ENCODE data around the gene CNOT9.
A peak's percentile ranks its signal among the peaks of the same experiment; 100 is the strongest.
"Not testable (repeated sequence)": the region's sequence is repeated elsewhere in the genome, so short reads cannot be mapped to it uniquely, and the experiment has no call there.

Gene CNOT9

GRCh38 chr2:218568190-218569037 lies at the start of gene CNOT9, which contains the start of gene USP37:
Gene CNOT9, plus strand, starts transcription at chr2:218568839. Its CDS starts 116 bp downstream, at chr2:218568955.
Gene USP37, minus strand, starts transcription at chr2:218568351. Its CDS starts 9,698 bp downstream, at chr2:218558653.
- Histone ChIP-seq H3K4me2 (peak within 1 kb of the TSS; percentile 89), H3K27ac (peak within 1 kb of the TSS; percentile 99), H3K79me2 (ENCODE audit: insufficient read depth, low read depth) (peaks cover 77% of the 10 kb centered on the region), H2AFZ (ENCODE audit: low read depth) (peak within 1 kb of the TSS; percentile 89), H3K36me3 (ENCODE audit: insufficient read depth) (peaks cover 5% of the 10 kb centered on the region; the same call in 1 of the 2 replicates), H3K27me3 (ENCODE audit: insufficient read depth, low read depth) (no peaks in the 10 kb centered on the region), H3K9ac (peak within 1 kb of the TSS; percentile 99), H3K4me1 (ENCODE audit: low read depth, poor library complexity, severe bottlenecking) (peaks cover 47% of the 10 kb centered on the region), H3K4me3 (IDR thresholded peaks at IDR 0.05; ENCODE audit: insufficient read depth, low read depth, low read length) (peak within 1 kb of the TSS; percentile 95), H4K20me1 (ENCODE audit: insufficient read depth) (no peaks in the 10 kb centered on the region; the same call in none of the 2 replicates)
- no peak for TF ChIP-seq CTCF (conservative IDR thresholded peaks at IDR 0.05; ENCODE audit: low read depth, low read length)

GRCh38 chr2:218518876-218519275 lies 49.8 kb upstream of the CNOT9 start:
- Histone ChIP-seq H3K36me3 (ENCODE audit: insufficient read depth) (no peaks in the 10 kb centered on the region), H3K4me1 (ENCODE audit: low read depth, poor library complexity, severe bottlenecking) (peaks cover 58% of the 10 kb centered on the region)

GRCh38 chr2:218523651-218524050 lies 45.0 kb upstream of the CNOT9 start:
- no peak overlapping the region for H2AFZ ChIP-seq (ENCODE audit: low read depth)
- H3K27me3 ChIP-seq (ENCODE audit: insufficient read depth, low read depth): no peaks in the 10 kb centered on the region
- peaks cover 25% of the 10 kb centered on the region for H3K4me1 ChIP-seq (ENCODE audit: low read depth, poor library complexity, severe bottlenecking)
- no peaks in the 10 kb centered on the region for H4K20me1 ChIP-seq (ENCODE audit: insufficient read depth)
- H3K36me3 ChIP-seq (ENCODE audit: insufficient read depth): peaks cover 3% of the 10 kb centered on the region; the same call in 1 of the 2 replicates
- no peak overlapping the region for H3K27ac ChIP-seq
- no peak overlapping the region for H3K4me3 ChIP-seq (IDR thresholded peaks at IDR 0.05; ENCODE audit: insufficient read depth, low read depth, low read length)
- no peak overlapping the region for H3K4me2 ChIP-seq
- no peak for TF ChIP-seq CTCF (conservative IDR thresholded peaks at IDR 0.05; ENCODE audit: low read depth, low read length)
- no peak overlapping the region for H3K9ac ChIP-seq
- no peaks in the 10 kb centered on the region for H3K79me2 ChIP-seq (ENCODE audit: insufficient read depth, low read depth)

More at GRCh38 chr2:218518876-218519275, 49.8 kb upstream of the CNOT9 start:
- no peak for TF ChIP-seq CTCF (conservative IDR thresholded peaks at IDR 0.05; ENCODE audit: low read depth, low read length)
- Histone ChIP-seq H3K4me2 (peak overlapping the region; percentile 50), H2AFZ (ENCODE audit: low read depth) (no peak overlapping the region), H3K4me3 (IDR thresholded peaks at IDR 0.05; ENCODE audit: insufficient read depth, low read depth, low read length) (no peak overlapping the region), H3K27me3 (ENCODE audit: insufficient read depth, low read depth) (no peaks in the 10 kb centered on the region), H3K79me2 (ENCODE audit: insufficient read depth, low read depth) (peaks cover 11% of the 10 kb centered on the region; the same call in 1 of the 2 replicates), H3K9ac (no peak overlapping the region), H4K20me1 (ENCODE audit: insufficient read depth) (no peaks in the 10 kb centered on the region), H3K27ac (peak overlapping the region; percentile 49)

GRCh38 chr2:218528409-218528808 lies 40.2 kb upstream of the CNOT9 start:
- H3K27me3 ChIP-seq (ENCODE audit: insufficient read depth, low read depth); H3K36me3 ChIP-seq (ENCODE audit: insufficient read depth); H3K9ac ChIP-seq; H3K79me2 ChIP-seq (ENCODE audit: insufficient read depth, low read depth); H3K4me3 ChIP-seq (IDR thresholded peaks at IDR 0.05; ENCODE audit: insufficient read depth, low read depth, low read length); H4K20me1 ChIP-seq (ENCODE audit: insufficient read depth); H2AFZ ChIP-seq (ENCODE audit: low read depth); H3K4me2 ChIP-seq; H3K27ac ChIP-seq; H3K4me1 ChIP-seq (ENCODE audit: low read depth, poor library complexity, severe bottlenecking): not testable (repeated sequence)

GRCh38 chr2:218529990-218530389 lies 38.6 kb upstream of the CNOT9 start:
- H3K79me2 ChIP-seq (ENCODE audit: insufficient read depth, low read depth): no peaks in the 10 kb centered on the region
- no peaks in the 10 kb centered on the region for H3K27me3 ChIP-seq (ENCODE audit: insufficient read depth, low read depth)
- no peak overlapping the region for H3K4me3 ChIP-seq (IDR thresholded peaks at IDR 0.05; ENCODE audit: insufficient read depth, low read depth, low read length)
- H4K20me1 ChIP-seq (ENCODE audit: insufficient read depth): no peaks in the 10 kb centered on the region
- H3K4me1 ChIP-seq (ENCODE audit: low read depth, poor library complexity, severe bottlenecking): no peaks in the 10 kb centered on the region
- H3K27ac ChIP-seq: no peak overlapping the region
- no peak overlapping the region for H3K9ac ChIP-seq
- TF ChIP-seq CTCF (conservative IDR thresholded peaks at IDR 0.05; ENCODE audit: low read depth, low read length): no peak
- no peak overlapping the region for H3K4me2 ChIP-seq
- H3K36me3 ChIP-seq (ENCODE audit: insufficient read depth): no peaks in the 10 kb centered on the region; the same call in 1 of the 2 replicates
- no peak overlapping the region for H2AFZ ChIP-seq (ENCODE audit: low read depth)

All from KMS-11 (cell line).